Lower leg skin (tissue), 3 donors: Measurements from ENCODE around the gene CSTB.

ENCODE experiments used
- POLR2A ChIP-seq, 2 donors: fragments of 450-650 bp; IDR thresholded peaks; one replicate each; pipeline ENCODE4 v1.6.1; 2016 to 2017; ENCODE audit warnings: antibody characterized with exemption in 2 of 2, mild to moderate bottlenecking in 1 of 2, moderate library complexity in 1 of 2
- TF ChIP-seq, protein P1 (sequence below), 3 donors: fragments of 450-650 bp; IDR thresholded peaks; one replicate each; pipeline ENCODE4 v1.5.1; 2016; ENCODE audit warnings: antibody characterized with exemption in 3 of 3, mild to moderate bottlenecking in 3 of 3, moderate library complexity in 2 of 3

DNA sequence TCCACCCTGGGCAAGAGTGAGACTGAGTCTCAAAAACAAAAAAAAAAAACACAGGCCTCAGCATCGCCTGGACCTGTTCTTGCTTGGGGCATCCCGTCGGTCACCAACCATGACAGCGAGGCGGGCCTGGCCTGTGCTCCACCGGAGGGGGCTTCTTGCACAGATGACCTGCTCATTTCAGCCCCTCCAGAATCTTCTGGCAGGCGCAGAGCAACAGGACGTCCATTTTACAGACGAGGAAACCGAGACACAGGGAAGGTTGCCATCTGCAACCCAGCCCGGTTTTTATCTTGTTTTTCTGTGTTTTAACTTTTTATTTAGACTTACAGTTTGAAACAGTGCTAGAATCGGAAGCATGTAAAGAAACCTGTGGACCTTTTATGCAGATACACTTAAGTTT, 918 bp downstream of the CSTB start:
- TF ChIP-seq POLR2A (IDR thresholded peaks at IDR 0.05), result no peak
- TF ChIP-seq, protein P1, sequence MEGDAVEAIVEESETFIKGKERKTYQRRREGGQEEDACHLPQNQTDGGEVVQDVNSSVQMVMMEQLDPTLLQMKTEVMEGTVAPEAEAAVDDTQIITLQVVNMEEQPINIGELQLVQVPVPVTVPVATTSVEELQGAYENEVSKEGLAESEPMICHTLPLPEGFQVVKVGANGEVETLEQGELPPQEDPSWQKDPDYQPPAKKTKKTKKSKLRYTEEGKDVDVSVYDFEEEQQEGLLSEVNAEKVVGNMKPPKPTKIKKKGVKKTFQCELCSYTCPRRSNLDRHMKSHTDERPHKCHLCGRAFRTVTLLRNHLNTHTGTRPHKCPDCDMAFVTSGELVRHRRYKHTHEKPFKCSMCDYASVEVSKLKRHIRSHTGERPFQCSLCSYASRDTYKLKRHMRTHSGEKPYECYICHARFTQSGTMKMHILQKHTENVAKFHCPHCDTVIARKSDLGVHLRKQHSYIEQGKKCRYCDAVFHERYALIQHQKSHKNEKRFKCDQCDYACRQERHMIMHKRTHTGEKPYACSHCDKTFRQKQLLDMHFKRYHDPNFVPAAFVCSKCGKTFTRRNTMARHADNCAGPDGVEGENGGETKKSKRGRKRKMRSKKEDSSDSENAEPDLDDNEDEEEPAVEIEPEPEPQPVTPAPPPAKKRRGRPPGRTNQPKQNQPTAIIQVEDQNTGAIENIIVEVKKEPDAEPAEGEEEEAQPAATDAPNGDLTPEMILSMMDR (IDR thresholded peaks at IDR 0.05), result no peak
